Measurements from ENCODE around the gene CEP290.
"Not testable (repeated sequence)": the region's sequence is repeated elsewhere in the genome, so short reads cannot be mapped to it uniquely, and the experiment has no call there.

- TF ChIP-seq, protein P1, sequence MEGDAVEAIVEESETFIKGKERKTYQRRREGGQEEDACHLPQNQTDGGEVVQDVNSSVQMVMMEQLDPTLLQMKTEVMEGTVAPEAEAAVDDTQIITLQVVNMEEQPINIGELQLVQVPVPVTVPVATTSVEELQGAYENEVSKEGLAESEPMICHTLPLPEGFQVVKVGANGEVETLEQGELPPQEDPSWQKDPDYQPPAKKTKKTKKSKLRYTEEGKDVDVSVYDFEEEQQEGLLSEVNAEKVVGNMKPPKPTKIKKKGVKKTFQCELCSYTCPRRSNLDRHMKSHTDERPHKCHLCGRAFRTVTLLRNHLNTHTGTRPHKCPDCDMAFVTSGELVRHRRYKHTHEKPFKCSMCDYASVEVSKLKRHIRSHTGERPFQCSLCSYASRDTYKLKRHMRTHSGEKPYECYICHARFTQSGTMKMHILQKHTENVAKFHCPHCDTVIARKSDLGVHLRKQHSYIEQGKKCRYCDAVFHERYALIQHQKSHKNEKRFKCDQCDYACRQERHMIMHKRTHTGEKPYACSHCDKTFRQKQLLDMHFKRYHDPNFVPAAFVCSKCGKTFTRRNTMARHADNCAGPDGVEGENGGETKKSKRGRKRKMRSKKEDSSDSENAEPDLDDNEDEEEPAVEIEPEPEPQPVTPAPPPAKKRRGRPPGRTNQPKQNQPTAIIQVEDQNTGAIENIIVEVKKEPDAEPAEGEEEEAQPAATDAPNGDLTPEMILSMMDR (IDR thresholded peaks at IDR 0.05): not testable (repeated sequence)
- not testable (repeated sequence) for TF ChIP-seq POLR2A (IDR thresholded peaks at IDR 0.05)
Measured at GRCh38 chr12:88133181-88133580, 8.7 kb downstream of the CEP290 start.

All from thyroid gland (tissue), 4 donors.